ENCODE data around the gene ERCC4.

DNA sequence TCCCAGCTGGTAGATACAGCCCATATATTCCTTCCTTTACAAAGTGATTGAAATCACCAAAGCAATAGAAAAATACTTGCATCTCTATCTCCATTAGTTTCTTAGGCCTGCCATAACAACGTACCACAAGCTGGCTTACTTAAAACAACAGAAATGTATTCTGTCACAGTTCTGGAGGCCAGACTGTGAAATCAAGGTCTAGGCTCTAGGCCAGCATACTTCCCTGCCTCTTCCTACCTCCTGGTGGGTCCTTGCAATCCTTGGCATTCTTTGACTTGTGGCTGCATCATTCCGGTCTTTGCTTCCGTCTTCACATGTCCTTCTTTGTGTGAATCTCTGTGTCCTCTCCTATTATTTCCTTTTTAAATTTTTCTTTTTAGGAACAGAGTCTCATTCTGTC, 62.5 kb downstream of the ERCC4 start:
- TF ChIP-seq, protein P1, sequence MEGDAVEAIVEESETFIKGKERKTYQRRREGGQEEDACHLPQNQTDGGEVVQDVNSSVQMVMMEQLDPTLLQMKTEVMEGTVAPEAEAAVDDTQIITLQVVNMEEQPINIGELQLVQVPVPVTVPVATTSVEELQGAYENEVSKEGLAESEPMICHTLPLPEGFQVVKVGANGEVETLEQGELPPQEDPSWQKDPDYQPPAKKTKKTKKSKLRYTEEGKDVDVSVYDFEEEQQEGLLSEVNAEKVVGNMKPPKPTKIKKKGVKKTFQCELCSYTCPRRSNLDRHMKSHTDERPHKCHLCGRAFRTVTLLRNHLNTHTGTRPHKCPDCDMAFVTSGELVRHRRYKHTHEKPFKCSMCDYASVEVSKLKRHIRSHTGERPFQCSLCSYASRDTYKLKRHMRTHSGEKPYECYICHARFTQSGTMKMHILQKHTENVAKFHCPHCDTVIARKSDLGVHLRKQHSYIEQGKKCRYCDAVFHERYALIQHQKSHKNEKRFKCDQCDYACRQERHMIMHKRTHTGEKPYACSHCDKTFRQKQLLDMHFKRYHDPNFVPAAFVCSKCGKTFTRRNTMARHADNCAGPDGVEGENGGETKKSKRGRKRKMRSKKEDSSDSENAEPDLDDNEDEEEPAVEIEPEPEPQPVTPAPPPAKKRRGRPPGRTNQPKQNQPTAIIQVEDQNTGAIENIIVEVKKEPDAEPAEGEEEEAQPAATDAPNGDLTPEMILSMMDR (conservative IDR thresholded peaks at IDR 0.05 in 1 of 2, IDR thresholded peaks at IDR 0.05 in 1 of 2; ENCODE audit: low read depth in 1 of 2, low read length in 2 of 2): no peak
- TF ChIP-seq EZH2 (IDR thresholded peaks at IDR 0.05; ENCODE audit: low read length, missing control alignments): no peak
